Astrocyte (in vitro differentiated cells and primary cell): ENCODE data around the gene MYL7. TPM values are rescaled to one million over a fixed set of nuclear protein-coding genes. Genes with fewer than 3 reads are reported as not detected.

ENCODE experiments used
- DNase-seq: peaks from one replicate; pipeline ENCODE4 v3.0.0-alpha.2; 2010; ENCODE audit warnings: low read depth
- FAIRE-seq: peaks from 2 replicates; lab custom pipeline; 2011; peaks lifted over from hg19 to GRCh38; lab: Jason Lieb, UNC
- H2AFZ ChIP-seq: 2 replicates; pipeline ENCODE4 v1.6.0; 2012; ENCODE audit warnings: low read depth, low read length, inconsistent platforms
- H3K27ac ChIP-seq: 2 replicates; pipeline ENCODE4 v1.5.1; 2011; ENCODE audit warnings: low read depth, low read length, inconsistent platforms
- H3K27me3 ChIP-seq: 2 replicates; pipeline ENCODE4 v1.6.0; 2011; ENCODE audit warnings: low read length, inconsistent platforms; ENCODE audit not compliant: insufficient read depth
- H3K36me3 ChIP-seq: 2 replicates; pipeline ENCODE4 v1.5.1; 2011; ENCODE audit warnings: low read length, inconsistent platforms; ENCODE audit not compliant: insufficient read depth
- H3K4me1 ChIP-seq: 2 replicates; pipeline ENCODE4 v1.5.1; 2011; ENCODE audit warnings: low read length, inconsistent platforms; ENCODE audit not compliant: insufficient read depth
- H3K4me2 ChIP-seq: 2 replicates; pipeline ENCODE4 v1.6.0; 2012; ENCODE audit warnings: low read length, inconsistent platforms
- H3K4me3 ChIP-seq: 2 replicates; pipeline ENCODE4 v1.5.1; 2011; ENCODE audit warnings: low read depth, mild to moderate bottlenecking, low read length, inconsistent platforms; ENCODE audit not compliant: insufficient read depth
- H3K79me2 ChIP-seq: 2 replicates; pipeline ENCODE4 v1.6.0; 2012; ENCODE audit warnings: mild to moderate bottlenecking, low read length, inconsistent platforms; ENCODE audit not compliant: insufficient read depth
- H3K9ac ChIP-seq: 2 replicates; pipeline ENCODE4 v1.6.0; 2012; ENCODE audit warnings: mild to moderate bottlenecking, low read length, inconsistent platforms
- H3K9me3 ChIP-seq: 2 replicates; pipeline ENCODE4 v1.5.1; 2012; ENCODE audit warnings: low read depth, mild to moderate bottlenecking, low read length, inconsistent platforms; ENCODE audit not compliant: insufficient read depth
- H4K20me1 ChIP-seq: 2 replicates; pipeline ENCODE4 v1.6.0; 2012; ENCODE audit warnings: low read length, inconsistent platforms; ENCODE audit not compliant: insufficient read depth
- H3K27ac Mint-ChIP-seq: one replicate; pipeline ENCODE4 v1.8.0; 2021; ENCODE audit warnings: mild to moderate bottlenecking, mixed read lengths; ENCODE audit not compliant: unreplicated experiment
- H3K27me3 Mint-ChIP-seq: one replicate; pipeline ENCODE4 v1.8.0; 2021; ENCODE audit warnings: low read depth, mixed read lengths; ENCODE audit not compliant: unreplicated experiment
- H3K36me3 Mint-ChIP-seq: one replicate; pipeline ENCODE4 v1.8.0; 2021; ENCODE audit warnings: low read depth, mixed read lengths; ENCODE audit not compliant: unreplicated experiment
- H3K4me1 Mint-ChIP-seq: one replicate; pipeline ENCODE4 v1.8.0; 2021; ENCODE audit warnings: low read depth, mixed read lengths; ENCODE audit not compliant: unreplicated experiment
- H3K4me3 Mint-ChIP-seq: one replicate; pipeline ENCODE4 v1.8.0; 2021; ENCODE audit warnings: mild to moderate bottlenecking, moderate library complexity, mixed read lengths; ENCODE audit not compliant: unreplicated experiment
- H3K9me3 Mint-ChIP-seq: one replicate; pipeline ENCODE4 v1.8.0; 2021; ENCODE audit warnings: mild to moderate bottlenecking, mixed read lengths; ENCODE audit not compliant: unreplicated experiment
- EZH2 ChIP-seq: IDR thresholded peaks from 2 replicates; pipeline ENCODE4 v1.6.1; 2012; ENCODE audit warnings: mild to moderate bottlenecking, low read length, inconsistent platforms; ENCODE audit not compliant: insufficient read depth
- total RNA-seq: library from RNA; stranded (reverse); gene quantifications from 2 replicates; pipeline ENCODE4 v1.2.1, GENCODE V29; 2021
- TF ChIP-seq, protein P1 (sequence below): IDR thresholded peaks from 2 replicates; pipeline ENCODE4 v1.5.1; 2011; ENCODE audit warnings: low read depth, mild to moderate bottlenecking, inconsistent platforms, low read length, moderate library complexity; ENCODE audit not compliant: insufficient read depth

MYL7 gene
- total RNA-seq, 1 donor from 2014 or later, result 60.0 TPM

DNA sequence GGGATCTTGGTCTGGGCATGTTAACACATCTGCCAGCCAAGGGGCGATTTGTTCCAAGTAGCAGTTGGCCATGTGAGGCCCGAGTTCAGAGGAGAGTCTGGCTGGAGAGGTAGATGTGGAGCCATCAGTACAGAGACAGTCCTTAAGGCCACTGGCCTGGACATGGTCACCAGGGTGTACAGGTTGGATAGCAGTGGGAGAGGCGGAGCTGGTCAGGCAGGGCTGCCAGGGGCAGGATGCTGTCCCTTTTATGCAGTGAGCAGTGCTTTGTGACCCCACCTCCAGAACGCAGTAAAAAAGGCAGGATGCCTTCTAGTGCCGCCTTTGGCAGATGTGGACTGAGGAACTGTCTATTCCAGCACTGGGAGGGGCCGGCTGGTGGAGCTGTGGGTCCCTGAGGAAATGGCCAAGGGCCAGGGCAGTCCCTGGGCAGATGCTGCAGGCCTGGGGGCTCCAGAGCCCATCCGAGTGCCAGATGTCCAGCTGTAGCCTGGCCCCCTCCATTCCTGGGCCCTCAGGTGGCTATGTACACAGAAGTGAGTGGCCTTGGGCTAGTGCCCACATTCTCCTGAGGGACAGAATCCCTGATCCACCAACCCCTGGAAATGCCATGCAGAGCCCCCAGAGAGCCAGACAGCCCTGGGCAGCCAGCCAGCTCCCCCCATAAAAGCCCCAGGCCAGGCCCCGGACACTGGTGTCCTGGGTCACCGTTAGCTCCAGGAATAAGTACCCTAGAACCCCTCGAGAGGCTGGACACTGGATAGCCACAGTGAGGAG, 17.2 kb upstream of the MYL7 start:
- Mint-ChIP-seq H3K27ac (no peak overlapping the region), H3K9me3 (no peaks in the 10 kb centered on the region), H3K4me1 (peaks cover 12% of the 10 kb centered on the region), H3K4me3 (peak overlapping the region; percentile 69), H3K27me3 (peaks cover 31% of the 10 kb centered on the region), H3K36me3 (peaks cover 2% of the 10 kb centered on the region)
- no peak for TF ChIP-seq EZH2
- Histone ChIP-seq H3K4me1 (peaks cover 4% of the 10 kb centered on the region), H3K4me3 (no peak overlapping the region), H3K9me3 (no peaks in the 10 kb centered on the region), H3K36me3 (no peaks in the 10 kb centered on the region), H2AFZ (no peak overlapping the region), H3K4me2 (no peak overlapping the region), H3K27me3 (no peaks in the 10 kb centered on the region), H3K9ac (no peak overlapping the region), H3K79me2 (no peaks in the 10 kb centered on the region), H3K27ac (no peak overlapping the region), H4K20me1 (no peaks in the 10 kb centered on the region)
- DNase-seq (no peak), FAIRE-seq (no peak)

DNA sequence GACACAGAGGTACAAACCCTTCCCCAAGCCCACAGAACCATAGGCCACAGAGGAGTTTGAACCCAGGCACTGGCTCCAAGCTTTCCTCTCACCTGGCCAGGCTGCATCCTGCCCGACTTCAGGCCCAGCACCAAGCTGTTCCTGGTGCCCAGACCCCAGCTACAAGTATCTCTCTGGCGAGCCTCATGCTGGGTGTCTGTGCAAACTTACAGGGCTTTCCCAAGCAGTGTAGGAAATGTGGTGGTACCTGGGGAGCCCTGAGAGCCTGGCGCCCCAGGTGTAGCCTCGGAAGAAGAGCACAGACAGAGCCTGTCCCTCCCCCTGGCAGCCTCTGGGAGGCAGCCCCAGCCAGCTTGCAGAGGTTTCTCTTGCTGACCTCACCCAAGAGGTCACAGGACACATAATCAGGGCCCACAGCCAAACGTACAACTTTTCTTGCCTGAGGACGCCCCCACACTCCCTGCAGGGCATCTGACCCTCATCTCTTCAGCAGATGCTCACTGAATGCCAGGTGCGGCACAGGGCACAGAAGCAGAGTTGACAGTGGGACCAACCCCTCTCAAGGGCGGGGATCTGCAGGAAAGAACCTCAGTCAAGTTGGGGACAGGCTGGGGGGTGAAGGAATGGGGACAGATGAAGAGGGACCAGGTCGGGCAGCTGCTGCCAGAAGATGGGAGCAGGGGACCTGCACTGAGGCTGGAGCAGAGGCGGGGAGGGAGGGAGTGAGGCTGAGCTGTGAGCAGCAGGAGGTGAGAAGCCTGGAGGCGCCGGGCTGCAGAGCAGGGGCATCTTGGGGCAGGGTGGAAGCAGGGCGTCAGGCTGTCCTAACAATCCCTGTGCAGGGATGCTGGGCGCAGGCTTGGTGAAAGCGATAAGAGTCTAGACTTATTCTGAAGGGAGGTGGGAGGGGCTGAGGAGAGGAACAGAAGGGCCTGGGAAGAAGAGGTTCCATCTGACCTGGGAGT, 16.3 kb upstream of the MYL7 start:
- H3K4me1 Mint-ChIP-seq, result peaks cover 4% of the 10 kb centered on the region

More for the DNA sequence above, 16.3 kb upstream of the MYL7 start:
- H3K36me3 ChIP-seq, result no peaks in the 10 kb centered on the region
- no peaks in the 10 kb centered on the region for H3K27me3 ChIP-seq
- DNase-seq (no peak), FAIRE-seq (no peak)
- H3K9me3 ChIP-seq, result no peaks in the 10 kb centered on the region
- no peaks in the 10 kb centered on the region for H3K4me1 ChIP-seq
- H3K4me2 ChIP-seq, result no peak overlapping the region
- no peak for TF ChIP-seq EZH2
- TF ChIP-seq, protein P1, sequence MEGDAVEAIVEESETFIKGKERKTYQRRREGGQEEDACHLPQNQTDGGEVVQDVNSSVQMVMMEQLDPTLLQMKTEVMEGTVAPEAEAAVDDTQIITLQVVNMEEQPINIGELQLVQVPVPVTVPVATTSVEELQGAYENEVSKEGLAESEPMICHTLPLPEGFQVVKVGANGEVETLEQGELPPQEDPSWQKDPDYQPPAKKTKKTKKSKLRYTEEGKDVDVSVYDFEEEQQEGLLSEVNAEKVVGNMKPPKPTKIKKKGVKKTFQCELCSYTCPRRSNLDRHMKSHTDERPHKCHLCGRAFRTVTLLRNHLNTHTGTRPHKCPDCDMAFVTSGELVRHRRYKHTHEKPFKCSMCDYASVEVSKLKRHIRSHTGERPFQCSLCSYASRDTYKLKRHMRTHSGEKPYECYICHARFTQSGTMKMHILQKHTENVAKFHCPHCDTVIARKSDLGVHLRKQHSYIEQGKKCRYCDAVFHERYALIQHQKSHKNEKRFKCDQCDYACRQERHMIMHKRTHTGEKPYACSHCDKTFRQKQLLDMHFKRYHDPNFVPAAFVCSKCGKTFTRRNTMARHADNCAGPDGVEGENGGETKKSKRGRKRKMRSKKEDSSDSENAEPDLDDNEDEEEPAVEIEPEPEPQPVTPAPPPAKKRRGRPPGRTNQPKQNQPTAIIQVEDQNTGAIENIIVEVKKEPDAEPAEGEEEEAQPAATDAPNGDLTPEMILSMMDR, result no peak
- no peak overlapping the region for H3K4me3 ChIP-seq
- H4K20me1 ChIP-seq, result no peaks in the 10 kb centered on the region
- no peaks in the 10 kb centered on the region for H3K79me2 ChIP-seq
- Mint-ChIP-seq H3K27ac (no peak overlapping the region), H3K9me3 (no peaks in the 10 kb centered on the region), H3K36me3 (peaks cover 2% of the 10 kb centered on the region), H3K4me3 (peak overlapping the region; percentile 69), H3K27me3 (peaks cover 31% of the 10 kb centered on the region)
- H3K27ac ChIP-seq, result no peak overlapping the region
- no peak overlapping the region for H2AFZ ChIP-seq
- no peak overlapping the region for H3K9ac ChIP-seq
